Measurements from ENCODE around the gene KPNA5.

DNA sequence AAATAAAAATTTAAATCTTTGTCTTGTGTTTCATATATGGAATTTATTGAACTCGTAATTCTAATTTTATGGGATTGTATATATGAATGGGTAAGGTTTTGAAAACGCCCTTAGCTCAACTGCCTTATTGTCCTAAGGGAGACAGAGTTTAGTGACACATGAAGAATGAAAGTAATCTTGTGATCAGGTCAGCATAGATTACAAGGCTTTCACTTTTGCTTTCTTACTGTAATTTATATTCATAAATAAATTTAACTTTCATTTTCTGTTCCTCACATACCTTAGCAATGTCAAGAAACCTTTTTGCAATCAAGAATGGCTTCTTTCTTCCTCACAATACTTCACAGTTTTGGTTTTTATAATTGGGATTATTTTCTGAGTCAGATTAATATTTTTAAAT, 14.4 kb downstream of the KPNA5 start:
- TF ChIP-seq, protein P1, sequence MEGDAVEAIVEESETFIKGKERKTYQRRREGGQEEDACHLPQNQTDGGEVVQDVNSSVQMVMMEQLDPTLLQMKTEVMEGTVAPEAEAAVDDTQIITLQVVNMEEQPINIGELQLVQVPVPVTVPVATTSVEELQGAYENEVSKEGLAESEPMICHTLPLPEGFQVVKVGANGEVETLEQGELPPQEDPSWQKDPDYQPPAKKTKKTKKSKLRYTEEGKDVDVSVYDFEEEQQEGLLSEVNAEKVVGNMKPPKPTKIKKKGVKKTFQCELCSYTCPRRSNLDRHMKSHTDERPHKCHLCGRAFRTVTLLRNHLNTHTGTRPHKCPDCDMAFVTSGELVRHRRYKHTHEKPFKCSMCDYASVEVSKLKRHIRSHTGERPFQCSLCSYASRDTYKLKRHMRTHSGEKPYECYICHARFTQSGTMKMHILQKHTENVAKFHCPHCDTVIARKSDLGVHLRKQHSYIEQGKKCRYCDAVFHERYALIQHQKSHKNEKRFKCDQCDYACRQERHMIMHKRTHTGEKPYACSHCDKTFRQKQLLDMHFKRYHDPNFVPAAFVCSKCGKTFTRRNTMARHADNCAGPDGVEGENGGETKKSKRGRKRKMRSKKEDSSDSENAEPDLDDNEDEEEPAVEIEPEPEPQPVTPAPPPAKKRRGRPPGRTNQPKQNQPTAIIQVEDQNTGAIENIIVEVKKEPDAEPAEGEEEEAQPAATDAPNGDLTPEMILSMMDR (IDR thresholded peaks at IDR 0.05; ENCODE audit: low read depth, low read length, poor library complexity, severe bottlenecking), result no peak
- TF ChIP-seq EZH2phosphoT487 (IDR thresholded peaks at IDR 0.05; ENCODE audit: borderline replicate concordance, low read length), result no peak
